AG09309 (cell line): ENCODE results near the gene ZMYM4.

ENCODE experiments used
- DNase-seq: peaks from one replicate; pipeline ENCODE4 v3.0.0-alpha.2; 2010; ENCODE audit warnings: low read depth
- H3K4me3 ChIP-seq: 2 replicates; pipeline ENCODE4 v1.5.1; 2011; ENCODE audit warnings: mild to moderate bottlenecking, low read depth, low read length, moderate library complexity; ENCODE audit not compliant: control insufficient read depth
- CTCF ChIP-seq: IDR thresholded peaks from 2 replicates; pipeline ENCODE4 v1.5.1; 2011; ENCODE audit warnings: mild to moderate bottlenecking, low read depth, low read length, inconsistent platforms; ENCODE audit not compliant: insufficient read depth, control insufficient read depth; ENCODE audit errors: missing control alignments

ZMYM4 gene

GRCh38 chr1:35340519-35340918, 72.0 kb downstream of the ZMYM4 start:
- no peak for TF ChIP-seq CTCF
- H3K4me3 ChIP-seq: no peak overlapping the region
- no peak for DNase-seq

- TF ChIP-seq CTCF: no peak
- no peak overlapping the region for H3K4me3 ChIP-seq
- no peak for DNase-seq
Measured at GRCh38 chr1:35345439-35345981, 77.0 kb downstream of the ZMYM4 start.

GRCh38 chr1:35350872-35351271, 82.4 kb downstream of the ZMYM4 start:
- no peak for DNase-seq
- H3K4me3 ChIP-seq: no peak overlapping the region
- no peak for TF ChIP-seq CTCF

GRCh38 chr1:35359995-35360394, 91.5 kb downstream of the ZMYM4 start:
- H3K4me3 ChIP-seq: no peak overlapping the region
- no peak for TF ChIP-seq CTCF
- DNase-seq: no peak

- DNase-seq: no peak
Measured at GRCh38 chr1:35361638-35362037, 93.1 kb downstream of the ZMYM4 start.

GRCh38 chr1:35364741-35365140, 96.2 kb downstream of the ZMYM4 start:
- TF ChIP-seq CTCF: no peak
- DNase-seq: no peak
- no peak overlapping the region for H3K4me3 ChIP-seq

More at GRCh38 chr1:35361638-35362037, 93.1 kb downstream of the ZMYM4 start:
- H3K4me3 ChIP-seq: no peak overlapping the region
- no peak for TF ChIP-seq CTCF

GRCh38 chr1:35367914-35368313, 99.4 kb downstream of the ZMYM4 start:
- TF ChIP-seq CTCF: no peak
- no peak overlapping the region for H3K4me3 ChIP-seq
- no peak for DNase-seq
